ENCODE measurements around the gene SNN. TPM values are rescaled to one million over a fixed set of nuclear protein-coding genes. Genes with fewer than 3 reads are reported as not detected.

SNN gene
- total RNA-seq (2012; rRNA removed) = 8.6 and 10.0 TPM in 2 replicates
- 11.8 and 13.0 TPM in 2 replicates for polyA plus RNA-seq (2012; rRNA removed)
- 9.3 and 14.5 TPM in 2 replicates for polyA plus RNA-seq (2012; cell fraction: cytosol; rRNA removed)
- polyA plus RNA-seq (2012; cell fraction: nucleus; rRNA removed; ENCODE audit: low replicate concordance) = 7.9 and 13.2 TPM in 2 replicates
- Bru-seq, nascent RNA = percentile 57 among the genes with signal in this experiment
- BruChase-seq, experiment 1, labeled RNA remaining after a 6-hour chase = percentile 55 among the genes with signal in this experiment
- BruChase-seq, experiment 2, labeled RNA remaining after a 2-hour chase = percentile 78 among the genes with signal in this experiment
- long read RNA-seq, transcript SNN-201 (2 exons, 3,312 nt) = major isoform, 35 of 45 reads
- long read RNA-seq, partial matches to known transcripts = 10 of 45 reads
- long read RNA-seq, other reads (novel, unspliced or antisense) = 0 of 45 reads

- H3K4me3 ChIP-seq (ENCODE audit: insufficient read depth, low read depth, low read length) = peak within 1 kb of the TSS; percentile 99
- intact Hi-C loops (cut with micrococcal nuclease) = no loop called here
- peak within 1 kb of the TSS; percentile 63 for H4K91ac ChIP-seq (ENCODE audit: insufficient read depth, low read depth, low read length)
- H3K14ac ChIP-seq (replicated peaks; ENCODE audit: low read depth, low read length) = peak within 1 kb of the TSS; percentile 79
- peak within 1 kb of the TSS; percentile 89 for H3K23ac ChIP-seq (ENCODE audit: low read depth, low read length)
- no peaks in the 10 kb centered on the region; the same call in 1 of the 2 replicates for H3K36me3 ChIP-seq (ENCODE audit: control insufficient read depth, insufficient read depth, low read length)
- H2BK20ac ChIP-seq (ENCODE audit: low read depth, low read length) = 0 out of 2 replicates have a peak within 1 kb of the TSS, but pooled peaks have one; percentile 24
- 29% methylated on average over 28 of the region's 93 CpGs; no CpG with 5 or more reads in 1 of the 2 experiments for WGBS, 2 experiments (ENCODE audit: extremely low coverage in 2 of 2, insufficient read length in 1 of 2)
- H3K9me3 ChIP-seq (ENCODE audit: control insufficient read depth, insufficient read depth, low read length) = no peaks in the 10 kb centered on the region
- peak within 1 kb of the TSS; percentile 36; the same call in 1 of the 3 replicates for H2BK15ac ChIP-seq (ENCODE audit: low read depth, low read length)
- H2AFZ ChIP-seq (replicated peaks; ENCODE audit: low read length, poor library complexity) = peak within 1 kb of the TSS; percentile 97
- peak within 1 kb of the TSS; percentile 89 for H4K8ac ChIP-seq (ENCODE audit: low read depth in 2 of 2, low read length in 2 of 2)
- H2AK5ac ChIP-seq (ENCODE audit: low read depth, low read length) = peak within 1 kb of the TSS; percentile 67
- no peak within 1 kb of the TSS; the same call in 1 of the 2 replicates for H3K56ac ChIP-seq (ENCODE audit: extremely low read depth, insufficient read depth, low read length)
- peaks cover 7% of the 10 kb centered on the region for H3K4me1 ChIP-seq (ENCODE audit: control insufficient read depth, insufficient read depth, low read length)
- H3K4me2 ChIP-seq (ENCODE audit: low read depth, low read length) = peak within 1 kb of the TSS; percentile 98
- ChIA-PET POLR2A (ENCODE audit: unreplicated experiment) (no interaction called here), CTCF (no interaction called here)
- TF ChIP-seq MAZ (IDR thresholded peaks at IDR 0.05; ENCODE audit: borderline replicate concordance, low read depth, low read length) (peak; percentile 83; the same call in 1 of the 2 replicates), RCOR1 (IDR thresholded peaks at IDR 0.05; ENCODE audit: insufficient replicate concordance, low read length) (no peak), CEBPB (IDR thresholded peaks at IDR 0.05; ENCODE audit: low read depth, low read length) (no peak), SMC3 (IDR thresholded peaks at IDR 0.05; ENCODE audit: low read depth, low read length) (no peak), MXI1 (IDR thresholded peaks at IDR 0.05; ENCODE audit: borderline replicate concordance, low read depth, low read length) (peak; percentile 26; the same call in 1 of the 2 replicates), POLR2A (IDR thresholded peaks at IDR 0.05; ENCODE audit: low read depth, low read length) (peak; percentile 53), RAD21 (IDR thresholded peaks at IDR 0.05; ENCODE audit: low read length) (no peak), USF2 (IDR thresholded peaks at IDR 0.05; ENCODE audit: low read depth, low read length) (peak; percentile 75)
- peak within 1 kb of the TSS; percentile 56 for H2BK5ac ChIP-seq (ENCODE audit: low read depth, low read length, poor library complexity, severe bottlenecking)
- H3K27ac ChIP-seq (ENCODE audit: insufficient read depth, low read length) = peak within 1 kb of the TSS; percentile 85
- ATAC-seq (ENCODE audit: low read depth) = peak; percentile 97
- H3K27me3 ChIP-seq (ENCODE audit: control insufficient read depth, insufficient read depth, low read length) = no peaks in the 10 kb centered on the region
- peak within 1 kb of the TSS; percentile 87 for H3K9ac ChIP-seq (ENCODE audit: low read depth, low read length)
- peak; percentile 72 for DNase-seq
- no TSS peak for BruUV-seq (replicated peaks)
- H2BK120ac ChIP-seq (ENCODE audit: low read depth, low read length) = peak within 1 kb of the TSS; percentile 68; the same call in 1 of the 2 replicates
- H3K18ac ChIP-seq (ENCODE audit: low read depth, low read length) = peak within 1 kb of the TSS; percentile 87
- H4K5ac ChIP-seq (ENCODE audit: low read depth, low read length) = peak within 1 kb of the TSS; percentile 95
- peaks cover 6% of the 10 kb centered on the region for H3K9me1 ChIP-seq (ENCODE audit: insufficient read depth, low read length)
- H3K79me1 ChIP-seq (ENCODE audit: low read depth in 1 of 2, low read length in 2 of 2) = peaks cover 3 to 42% of the 10 kb centered on the region in 2 experiments; a peak in 3 of 4 replicates
- peak within 1 kb of the TSS; percentile 84 for H3K4ac ChIP-seq (ENCODE audit: low read depth, low read length)
- peak within 1 kb of the TSS; percentile 97 for H2AK9ac ChIP-seq (replicated peaks; ENCODE audit: low read depth, low read length, poor library complexity)
- dilution Hi-C loops (cut with HindIII; ENCODE audit: low sequenced_read_pairs, unreplicated experiment) = no loop called here
- in situ Hi-C loops (cut with MboI; ENCODE audit: low sequenced_read_pairs) = no loop called here
- peaks cover 39% of the 10 kb centered on the region for H4K20me1 ChIP-seq (ENCODE audit: insufficient read depth, low read length)
Observed at GRCh38 chr16:11667824-11668622, at the start of gene SNN. Gene SNN (plus strand): TSS chr16:11668455. CDS start chr16:11676060, 7,605 bp downstream.
